ENCODE measurements around the gene TBC1D22A.

TBC1D22A gene

DNA sequence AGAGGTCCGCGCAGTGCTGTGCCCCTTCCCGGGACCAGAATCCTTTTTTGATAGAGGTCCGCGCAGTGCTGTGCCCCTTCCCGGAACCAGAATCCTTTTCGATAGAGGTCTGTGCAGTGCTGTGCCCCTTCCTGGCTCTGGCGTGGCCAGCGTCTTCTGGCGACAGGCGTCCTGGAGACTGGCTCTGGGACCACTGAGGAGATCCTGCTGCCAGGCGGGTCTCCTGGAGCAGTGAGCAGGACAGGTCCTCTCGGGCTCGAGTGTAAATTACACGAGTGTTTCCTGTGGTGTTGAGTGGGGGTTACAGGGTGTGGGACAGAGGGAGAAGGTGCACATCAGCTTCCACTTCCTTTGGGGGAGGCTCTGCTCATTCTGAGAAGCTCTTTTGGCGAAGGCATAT lies 98.1 kb downstream of the TBC1D22A start:
- DNase-seq (ENCODE audit: low read depth): no peak

DNA sequence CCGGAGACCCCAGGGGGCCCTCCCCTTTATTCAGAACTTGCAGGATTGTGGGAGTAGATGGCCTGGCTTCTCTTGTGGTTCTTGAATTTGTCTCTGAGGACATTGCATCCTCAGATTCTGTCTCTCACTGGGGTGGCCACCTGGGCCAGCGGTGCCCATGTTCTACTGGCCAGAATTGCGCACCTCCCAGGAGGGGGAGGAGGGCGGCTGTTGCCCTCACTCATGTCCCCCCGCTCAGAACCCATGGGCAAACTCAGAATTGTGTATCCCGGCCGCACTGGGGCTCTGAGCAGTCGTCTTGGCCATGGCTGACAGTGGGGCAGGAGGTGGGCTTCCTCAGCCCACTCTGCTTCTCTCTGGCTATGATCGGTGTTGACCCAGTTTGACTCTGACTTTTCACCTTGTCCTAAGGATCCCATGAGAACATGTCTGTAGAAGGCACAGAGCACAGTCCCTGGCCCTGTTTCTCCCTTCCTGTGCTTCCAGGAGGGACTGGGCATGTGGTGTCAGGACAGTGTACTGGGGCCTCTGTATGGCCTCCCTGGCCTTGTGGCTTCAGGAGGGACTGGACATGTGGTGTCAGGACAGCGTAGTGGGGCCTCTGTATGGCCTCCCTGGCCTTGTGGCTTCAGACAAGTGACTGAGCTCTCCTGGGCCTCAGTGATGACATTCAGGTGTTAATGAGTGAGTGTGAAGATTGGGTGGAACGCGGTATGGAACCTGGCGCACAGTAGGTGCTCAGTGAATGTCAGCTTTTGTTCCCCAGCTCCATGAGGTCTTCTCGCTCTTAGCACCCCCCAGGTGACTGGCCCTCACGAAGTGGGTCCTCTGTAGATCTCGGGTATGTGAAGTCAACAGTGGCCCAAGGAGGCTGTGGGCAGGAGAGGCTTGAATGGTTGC lies 99.3 kb downstream of the TBC1D22A start:
- DNase-seq (ENCODE audit: low read depth): no peak

DNA sequence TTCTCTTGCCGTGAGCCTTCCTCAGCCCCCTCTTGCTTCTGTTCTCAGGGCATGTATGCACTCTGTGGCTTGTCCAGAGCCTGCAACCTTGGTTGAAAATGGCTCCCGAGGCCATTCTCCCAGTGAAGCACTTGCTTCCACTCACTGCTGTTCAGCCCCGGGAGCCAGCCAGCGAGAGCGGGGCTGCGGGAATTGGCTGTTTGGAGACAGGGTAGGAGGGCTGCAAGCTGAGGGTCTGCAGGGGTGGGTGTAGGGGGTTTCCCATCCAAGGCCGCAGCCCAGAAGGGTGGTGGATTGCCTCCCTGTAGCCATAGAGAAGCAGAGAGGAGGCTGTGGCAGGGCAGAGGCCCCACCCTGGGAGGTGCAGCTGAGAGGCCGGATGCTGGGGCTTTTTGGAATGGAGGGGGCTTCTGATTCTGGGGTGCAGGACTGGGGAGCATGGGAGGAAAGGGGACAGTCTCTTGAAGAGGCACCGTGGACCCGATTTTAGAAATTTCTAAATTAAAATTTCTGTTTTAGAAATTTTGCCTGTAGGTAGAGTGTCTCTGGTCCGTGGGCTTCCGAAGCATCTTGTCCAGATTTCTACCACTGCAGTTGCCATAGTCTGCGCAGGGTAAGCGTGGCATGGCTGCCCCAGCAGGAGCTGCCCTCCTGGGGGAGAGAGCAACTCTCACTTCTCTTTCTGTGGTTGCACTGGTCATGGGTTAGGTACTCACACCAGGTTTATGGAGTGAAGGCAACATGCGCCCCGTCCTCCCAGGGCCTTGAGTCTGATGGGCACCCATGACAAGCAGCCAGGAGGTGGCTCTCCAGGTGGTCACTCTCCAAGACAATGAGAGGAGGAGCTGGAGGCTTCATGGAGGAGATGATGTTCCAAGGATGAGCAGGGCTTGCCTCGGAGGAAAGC lies 100.2 kb downstream of the TBC1D22A start:
- DNase-seq (ENCODE audit: low read depth): no peak

DNA sequence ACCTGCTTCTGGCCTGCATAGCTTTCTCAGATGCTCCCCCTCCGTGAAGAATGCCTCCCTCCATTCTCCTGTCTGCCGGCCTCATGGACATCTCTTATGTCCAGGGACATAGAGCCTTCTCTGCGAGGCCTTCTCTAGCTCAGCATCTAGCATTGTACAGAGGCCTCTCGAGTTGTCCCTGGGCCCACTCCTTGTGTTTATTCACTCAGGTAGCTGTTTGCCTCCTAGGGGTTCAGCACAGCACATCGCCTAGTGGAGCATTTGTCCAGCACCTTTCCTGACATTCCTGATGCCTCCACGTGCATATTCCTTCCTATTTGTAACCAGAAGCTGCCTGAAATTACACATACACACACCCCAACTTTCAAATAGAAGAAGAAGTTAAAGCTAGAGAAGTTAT lies 101.3 kb downstream of the TBC1D22A start:
- DNase-seq (ENCODE audit: low read depth): no peak

DNA sequence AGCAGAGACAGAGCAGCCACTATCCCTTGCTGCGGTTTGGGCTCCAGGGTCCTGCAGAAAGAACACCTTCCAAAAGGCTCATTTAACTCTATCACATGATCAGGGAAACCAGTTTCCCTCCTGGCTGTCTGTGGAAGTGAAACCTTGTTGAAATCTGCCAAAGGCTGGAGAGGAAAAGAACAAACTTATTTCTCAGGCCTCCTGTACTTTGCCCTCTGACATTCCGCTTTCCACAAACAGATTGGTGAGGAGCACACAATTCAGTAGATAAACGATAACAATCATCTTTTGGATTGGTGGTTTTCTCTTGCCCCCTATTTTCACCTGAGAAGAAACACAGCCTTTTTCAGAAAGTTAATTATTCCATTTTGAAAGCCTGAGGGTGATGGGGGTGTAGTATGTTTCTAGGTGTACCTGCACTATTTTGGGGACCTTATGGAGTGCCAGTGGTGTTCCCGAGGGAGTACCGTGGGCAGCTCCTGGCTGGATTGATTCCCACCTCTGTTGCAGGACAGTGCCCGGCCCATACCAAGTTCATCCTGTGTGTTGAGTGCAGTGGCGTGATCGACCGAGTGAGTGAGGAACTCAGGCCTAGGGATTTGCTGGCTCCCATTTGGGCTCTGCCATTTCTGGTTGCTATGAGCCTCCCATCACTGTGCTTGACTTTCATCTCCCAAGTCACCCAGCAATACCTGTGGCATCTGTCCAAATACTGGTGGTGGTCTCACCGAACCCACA lies 102.0 kb downstream of the TBC1D22A start:
- DNase-seq (ENCODE audit: low read depth): no peak

- DNase-seq (ENCODE audit: low read depth): no peak
Observed at GRCh38 chr22:46865052-46865434, 102.6 kb downstream of the TBC1D22A start.

GRCh38 chr22:46865642-46866041 lies 103.2 kb downstream of the TBC1D22A start:
- no peak for DNase-seq (ENCODE audit: low read depth)

DNA sequence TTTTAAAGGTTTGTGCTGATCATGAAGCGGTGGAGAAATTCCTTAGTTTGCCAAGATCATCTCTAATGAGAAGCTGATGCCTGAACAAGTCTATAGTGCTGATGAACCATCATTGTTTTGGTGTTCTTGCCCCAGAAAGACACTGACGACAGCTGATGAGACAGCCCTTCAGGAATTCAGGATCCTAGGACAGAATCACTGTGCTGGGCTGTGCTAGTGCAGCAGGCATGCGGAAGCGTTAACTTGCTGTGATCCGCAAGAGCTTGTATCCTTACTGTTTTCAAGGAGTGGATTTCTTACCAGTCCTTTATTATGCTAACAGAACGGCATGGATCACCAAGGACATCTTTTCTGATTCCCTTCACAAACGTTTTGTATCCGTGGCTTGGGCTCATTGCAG lies 104.1 kb downstream of the TBC1D22A start:
- DNase-seq (ENCODE audit: low read depth): peak; percentile 89

- DNase-seq (ENCODE audit: low read depth): peak; percentile 16
Observed at GRCh38 chr22:46867106-46867505, 104.7 kb downstream of the TBC1D22A start.

GRCh38 chr22:46869329-46869728 lies 106.9 kb downstream of the TBC1D22A start:
- DNase-seq (ENCODE audit: low read depth): no peak

DNA sequence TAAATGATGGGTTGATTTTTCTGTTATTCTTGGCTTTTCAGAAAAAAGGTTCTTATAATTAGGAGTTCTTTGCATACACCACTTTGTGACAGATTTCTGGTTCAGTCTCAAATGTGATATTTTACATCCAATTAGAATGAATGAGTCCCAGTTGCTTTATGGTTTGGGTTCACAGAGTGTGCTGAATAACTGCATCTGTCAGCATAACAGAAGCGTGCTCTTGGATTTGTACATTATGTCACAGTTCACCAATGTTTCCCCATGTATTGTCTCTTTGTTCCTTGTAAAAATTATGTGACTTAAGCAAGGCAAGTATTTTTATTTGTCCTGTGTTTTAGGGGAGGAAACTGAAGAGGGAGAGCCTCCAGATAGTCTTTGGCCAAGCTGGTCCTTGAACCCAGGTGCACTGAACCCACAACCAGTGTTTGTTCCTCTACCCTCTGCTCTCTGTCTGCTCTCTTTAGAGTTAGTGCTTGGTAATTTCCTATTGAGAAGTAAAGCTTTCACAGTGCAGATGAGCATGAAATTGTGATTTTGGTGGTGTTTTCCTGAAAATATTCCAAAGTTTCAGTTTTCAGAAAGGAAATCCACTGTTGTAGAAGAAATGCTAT lies 107.5 kb downstream of the TBC1D22A start:
- DNase-seq (ENCODE audit: low read depth): no peak

DNA sequence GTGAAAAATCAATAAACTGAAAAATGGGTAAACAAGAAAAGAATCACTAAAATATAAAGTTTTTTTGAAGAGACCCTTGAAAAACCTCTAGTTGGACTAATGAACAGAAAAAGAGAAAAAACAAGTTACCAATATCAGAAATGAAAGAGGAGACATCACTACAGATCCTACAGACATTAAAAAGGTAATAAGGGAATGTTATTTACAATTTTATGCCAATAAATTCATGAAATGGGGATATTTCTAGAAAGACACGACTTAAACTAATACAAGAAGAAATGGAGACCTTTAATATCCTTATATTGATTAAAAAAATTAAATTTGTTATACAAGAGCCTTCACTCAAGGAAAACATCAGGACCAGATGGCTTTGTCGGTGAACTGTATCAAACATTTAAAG lies 109.4 kb downstream of the TBC1D22A start:
- no peak for DNase-seq (ENCODE audit: low read depth)

DNA sequence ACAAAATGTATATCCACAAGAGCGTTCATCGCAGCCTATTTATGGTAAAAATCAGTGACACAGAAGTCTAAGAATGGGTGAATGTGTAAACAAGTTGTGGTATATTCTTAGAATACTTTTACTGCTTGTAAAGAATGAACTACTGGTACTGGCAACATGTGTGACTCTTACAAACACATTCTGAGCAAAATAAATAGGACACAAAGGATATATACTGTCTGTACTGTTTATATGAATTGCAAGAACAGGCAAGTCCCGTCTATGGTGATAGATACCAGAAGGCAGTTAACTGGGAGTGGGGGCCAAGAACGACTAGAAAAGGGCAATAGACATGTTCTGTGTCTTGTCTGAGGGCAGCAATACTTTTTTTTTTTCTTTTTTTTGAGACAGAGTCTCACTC lies 112.6 kb downstream of the TBC1D22A start:
- no peak for DNase-seq (ENCODE audit: low read depth)

GRCh38 chr22:46876357-46876934 lies 114.0 kb downstream of the TBC1D22A start:
- no peak for DNase-seq (ENCODE audit: low read depth)

DNA sequence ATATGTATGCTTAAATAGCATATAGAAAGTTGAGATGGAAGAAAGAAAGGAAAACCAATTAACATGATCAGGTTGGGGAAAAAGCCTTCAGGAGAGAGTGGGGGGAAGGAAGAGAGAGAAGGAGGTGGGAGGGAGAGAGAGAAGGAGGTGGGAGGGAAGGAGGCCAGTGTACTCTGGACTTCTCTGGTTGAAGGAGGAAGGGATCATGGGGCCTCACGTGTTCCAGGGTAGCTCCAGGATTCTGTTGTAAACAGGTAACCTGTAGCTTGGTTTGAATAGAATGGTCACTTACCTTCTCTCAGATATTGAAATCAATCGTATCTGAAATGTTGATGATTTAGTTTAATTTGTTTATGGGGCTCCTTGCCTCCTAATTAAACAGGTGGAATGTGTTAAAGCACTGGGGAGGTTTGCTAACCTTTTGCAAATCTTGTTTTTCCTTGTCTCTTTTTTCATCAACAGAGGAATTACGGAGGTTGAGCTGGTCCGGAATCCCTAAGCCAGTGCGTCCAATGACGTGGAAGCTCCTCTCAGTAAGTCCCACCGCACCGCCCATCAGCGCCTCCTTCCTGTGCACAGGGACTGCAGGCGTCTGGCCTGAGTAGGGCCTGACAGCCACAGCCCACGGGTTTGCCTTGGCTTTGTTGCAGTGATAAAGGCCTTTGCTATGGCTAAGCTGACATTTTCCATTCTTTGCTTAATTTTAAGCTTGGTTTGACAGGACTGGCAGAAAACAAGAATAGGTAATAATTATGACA lies 115.9 kb downstream of the TBC1D22A start:
- DNase-seq (ENCODE audit: low read depth): no peak

GRCh38 chr22:46879083-46879482 lies 116.6 kb downstream of the TBC1D22A start:
- no peak for DNase-seq (ENCODE audit: low read depth)

DNA sequence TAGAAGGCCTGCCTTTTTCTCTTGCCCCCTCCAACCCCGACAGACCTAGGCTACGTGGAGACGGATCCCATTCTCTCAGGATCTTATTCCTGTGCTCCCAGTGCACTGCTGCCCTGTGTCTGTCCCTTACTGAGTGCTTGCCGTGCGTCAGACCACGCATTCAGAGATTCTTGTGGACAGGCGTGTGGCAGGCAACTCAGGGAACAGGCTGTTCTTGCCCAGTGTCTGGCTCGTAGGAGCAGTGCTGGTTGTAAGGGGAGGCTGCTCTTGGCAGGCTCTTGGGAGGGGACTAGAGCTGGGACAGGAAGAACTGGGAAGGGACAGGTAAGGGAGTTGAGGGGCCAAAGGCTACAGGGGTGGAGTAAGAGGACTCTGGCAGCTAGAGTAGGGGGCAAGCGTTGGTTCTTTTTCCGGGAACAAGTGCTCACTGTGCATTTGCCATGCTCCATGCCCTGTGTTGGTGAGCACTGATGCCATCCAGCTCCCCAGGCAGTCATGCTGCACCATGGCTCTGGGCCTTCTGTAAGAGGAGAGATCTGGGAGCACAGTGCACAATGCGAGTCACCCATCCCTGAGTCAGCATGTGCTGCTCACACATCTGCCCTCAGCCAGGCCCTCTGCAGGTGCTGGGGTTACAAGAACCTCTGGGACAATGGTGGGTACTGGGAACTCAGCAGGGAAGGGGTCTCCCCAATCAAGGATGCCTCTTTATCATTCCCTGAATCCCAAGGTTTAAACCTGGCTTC lies 119.1 kb downstream of the TBC1D22A start:
- no peak for DNase-seq (ENCODE audit: low read depth)

DNA sequence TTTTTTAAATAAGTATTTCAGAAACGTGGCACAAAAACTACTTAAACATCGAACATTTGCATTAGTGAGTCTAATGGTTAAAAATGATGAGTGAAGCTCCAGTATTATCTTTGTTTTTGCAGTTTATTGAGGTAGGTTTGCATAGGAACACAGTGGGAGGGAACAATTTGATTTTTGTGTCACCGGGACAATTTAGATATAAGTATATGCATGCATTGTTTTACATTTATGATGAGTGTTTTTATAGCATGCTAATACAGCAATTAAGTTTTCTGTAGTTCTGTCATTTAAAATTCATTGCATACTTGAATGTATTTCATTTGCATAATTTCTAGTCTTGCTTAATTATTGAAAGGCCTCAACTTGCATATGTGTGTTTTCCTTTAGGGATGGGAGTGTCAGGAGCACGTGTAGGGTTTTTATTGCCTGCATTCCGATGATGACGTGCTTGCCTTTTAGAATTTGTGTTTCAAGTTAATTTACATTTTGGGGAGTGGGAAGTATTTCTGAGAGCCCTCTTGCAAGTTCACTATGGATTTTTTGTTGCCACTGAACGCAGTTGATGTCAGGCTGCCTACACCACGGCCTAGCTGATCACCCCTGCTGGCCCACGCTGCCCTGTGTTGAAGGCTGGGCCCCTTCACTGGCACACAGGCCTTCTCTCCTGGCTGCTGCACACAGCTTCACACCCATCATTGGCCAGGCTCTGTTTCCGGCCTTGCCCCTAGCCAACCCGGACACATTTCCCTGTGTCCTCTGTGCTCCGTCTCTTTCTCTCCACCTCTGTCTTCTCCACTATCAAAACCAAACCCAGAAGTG lies 120.9 kb downstream of the TBC1D22A start:
- DNase-seq (ENCODE audit: low read depth): no peak

- DNase-seq (ENCODE audit: low read depth): no peak
Observed at GRCh38 chr22:46884365-46884764, 121.9 kb downstream of the TBC1D22A start.

Measured in fibroblast of gingiva (primary cell).